Measurements from ENCODE around the gene FKBP1A. TPM values are rescaled to one million over a fixed set of nuclear protein-coding genes. Genes with fewer than 3 reads are reported as not detected.
A peak's percentile ranks its signal among the peaks of the same experiment; 100 is the strongest.

FKBP1A gene
- total and polyA plus RNA-seq, 12 donors: 51.7 to 917 (median 137) TPM

DNA sequence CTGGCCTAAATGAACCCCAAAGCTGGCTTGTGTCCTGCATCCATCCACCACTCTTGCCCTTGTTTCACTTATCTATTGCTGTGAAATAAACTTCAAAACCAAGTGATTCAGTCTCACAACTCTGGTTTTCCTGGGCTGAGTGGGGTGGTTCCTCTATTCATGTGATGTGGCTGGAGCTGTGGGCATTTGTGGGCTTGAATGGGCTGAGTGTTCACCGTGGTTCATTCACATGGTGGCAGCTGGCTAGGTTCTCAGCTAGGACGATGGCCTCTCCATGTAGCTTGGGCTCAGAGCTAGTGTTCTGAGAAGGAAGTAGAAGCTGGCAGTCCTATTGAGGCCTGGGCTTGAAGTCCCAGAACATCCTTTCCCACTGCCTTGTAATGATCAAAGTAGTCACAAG, 30.4 kb downstream of the FKBP1A start:
- WGBS, 4 donors: 73 to 90% (median 76%) methylated on average over 2 of the region's 2 CpGs
- no peak for DNase-seq
- peaks cover 0 to 2% of the 10 kb centered on the region in 2 donors for H3K36me3 ChIP-seq (replicated peaks in 1 of 2)

DNA sequence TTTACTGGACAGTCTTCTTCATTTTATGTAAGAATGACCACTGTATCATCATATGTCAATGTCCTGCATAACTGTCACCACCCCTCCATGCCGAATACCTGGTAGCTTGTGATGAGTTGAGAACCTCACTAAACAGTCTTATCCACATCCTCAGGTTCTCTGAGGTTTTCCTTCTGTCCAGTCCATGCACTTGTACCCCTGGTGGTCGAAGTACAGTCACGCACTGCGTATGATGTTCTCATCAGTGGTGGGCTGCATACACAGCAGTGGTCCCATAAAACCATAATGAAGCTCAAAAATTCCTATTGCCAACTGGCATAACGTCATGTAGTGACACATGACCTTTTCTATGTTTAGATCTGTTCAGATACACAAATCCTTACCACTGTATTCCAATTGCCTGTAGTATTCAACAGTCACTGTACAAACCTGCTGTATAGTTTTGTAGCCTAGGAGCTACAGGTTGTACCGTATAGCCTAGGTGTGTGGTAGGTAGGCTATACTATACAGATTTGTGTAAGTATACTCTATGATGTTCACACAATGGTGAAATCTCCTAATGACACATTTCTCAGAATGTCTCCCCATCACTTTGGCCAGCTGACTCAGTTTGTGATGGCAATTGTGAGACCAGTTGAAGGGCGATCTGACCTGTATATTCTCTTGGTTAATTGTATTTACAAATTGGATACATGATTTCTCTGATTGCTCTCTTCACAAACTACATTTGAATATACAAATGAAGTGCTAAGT, 32.6 kb downstream of the FKBP1A start:
- TF ChIP-seq, protein P1, sequence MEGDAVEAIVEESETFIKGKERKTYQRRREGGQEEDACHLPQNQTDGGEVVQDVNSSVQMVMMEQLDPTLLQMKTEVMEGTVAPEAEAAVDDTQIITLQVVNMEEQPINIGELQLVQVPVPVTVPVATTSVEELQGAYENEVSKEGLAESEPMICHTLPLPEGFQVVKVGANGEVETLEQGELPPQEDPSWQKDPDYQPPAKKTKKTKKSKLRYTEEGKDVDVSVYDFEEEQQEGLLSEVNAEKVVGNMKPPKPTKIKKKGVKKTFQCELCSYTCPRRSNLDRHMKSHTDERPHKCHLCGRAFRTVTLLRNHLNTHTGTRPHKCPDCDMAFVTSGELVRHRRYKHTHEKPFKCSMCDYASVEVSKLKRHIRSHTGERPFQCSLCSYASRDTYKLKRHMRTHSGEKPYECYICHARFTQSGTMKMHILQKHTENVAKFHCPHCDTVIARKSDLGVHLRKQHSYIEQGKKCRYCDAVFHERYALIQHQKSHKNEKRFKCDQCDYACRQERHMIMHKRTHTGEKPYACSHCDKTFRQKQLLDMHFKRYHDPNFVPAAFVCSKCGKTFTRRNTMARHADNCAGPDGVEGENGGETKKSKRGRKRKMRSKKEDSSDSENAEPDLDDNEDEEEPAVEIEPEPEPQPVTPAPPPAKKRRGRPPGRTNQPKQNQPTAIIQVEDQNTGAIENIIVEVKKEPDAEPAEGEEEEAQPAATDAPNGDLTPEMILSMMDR (IDR thresholded peaks at IDR 0.05): peak in 1 of 6 experiments; percentile 5
- TF ChIP-seq POLR2A (IDR thresholded peaks at IDR 0.05): no peak
- Histone ChIP-seq H3K27me3 (no peaks in the 10 kb centered on the region), H3K4me3 (no peak overlapping the region), H3K27ac (peak overlapping the region in 4 of 5 donors; percentile 14 to 81 (median 57)), H3K36me3 (replicated peaks in 1 of 2) (no peaks in the 10 kb centered on the region), H3K4me1 (replicated peaks in 1 of 2) (peaks cover 16 to 32% of the 10 kb centered on the region in 2 donors), H3K9me3 (replicated peaks in 1 of 3) (no peaks in the 10 kb centered on the region)
- DNase-seq: no peak
- WGBS, 4 donors: 74 to 87% (median 86%) methylated on average over 5 to 7 of the region's 7 CpGs
- intact Hi-C loops (cut with DNase I): no loop called here

More for the DNA sequence above, 30.4 kb downstream of the FKBP1A start:
- no peak overlapping the region for H3K4me3 ChIP-seq
- no peaks in the 10 kb centered on the region for H3K27me3 ChIP-seq
- peaks cover 16 to 32% of the 10 kb centered on the region in 2 donors for H3K4me1 ChIP-seq (replicated peaks in 1 of 2)
- TF ChIP-seq, protein P1 (IDR thresholded peaks at IDR 0.05): no peak
- no peak for TF ChIP-seq POLR2A (IDR thresholded peaks at IDR 0.05)
- no peaks in the 10 kb centered on the region for H3K9me3 ChIP-seq (replicated peaks in 1 of 3)
- H3K27ac ChIP-seq: peak overlapping the region in 3 of 5 donors; percentile 4 to 45 (median 26)
- intact Hi-C loops (cut with DNase I): no loop called here

DNA sequence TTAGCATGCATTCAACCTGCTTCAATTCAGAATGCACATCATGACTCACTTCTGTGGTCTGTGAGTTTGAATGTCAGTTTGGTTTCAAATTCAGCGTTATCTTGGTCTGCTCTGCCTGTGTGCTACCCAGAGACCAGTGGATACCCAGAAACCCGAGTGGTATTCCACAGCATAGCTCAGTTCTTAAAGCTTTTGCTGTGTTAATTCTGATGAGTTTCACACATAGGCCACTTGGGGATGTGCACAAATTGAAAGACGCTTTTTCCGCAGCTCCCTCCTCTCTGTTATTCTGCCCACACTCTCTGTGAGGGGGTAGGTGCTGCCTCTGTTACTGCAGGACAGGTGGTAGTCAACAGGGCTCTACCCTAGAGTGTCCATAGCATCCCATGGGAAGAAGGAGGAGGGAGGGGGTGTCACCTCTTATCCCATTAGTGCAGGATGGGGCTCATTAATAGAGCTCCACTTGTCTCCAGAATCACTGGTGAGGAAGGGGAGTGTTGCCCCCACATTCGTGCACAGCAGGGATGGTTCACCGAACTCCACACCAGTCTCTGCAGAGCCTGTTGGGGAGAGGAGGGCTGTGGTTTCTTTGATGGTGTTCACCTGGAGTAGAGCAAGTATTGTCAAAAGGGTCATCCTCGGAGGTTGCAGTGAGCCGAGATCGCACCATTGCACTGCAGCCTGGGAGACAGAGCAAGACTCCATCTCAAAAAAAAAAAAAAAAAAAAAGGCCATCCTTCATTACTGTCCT, 34.8 kb downstream of the FKBP1A start:
- TF ChIP-seq, protein P1 (IDR thresholded peaks at IDR 0.05): no peak
- no peak for TF ChIP-seq POLR2A (IDR thresholded peaks at IDR 0.05)
- peak in 1 of 7 donors; percentile 37 for DNase-seq
- H3K36me3 ChIP-seq (replicated peaks in 1 of 2): no peaks in the 10 kb centered on the region
- 86 to 93% (median 89%) methylated on average over 8 to 9 of the region's 9 CpGs for WGBS, 4 donors
- H3K9me3 ChIP-seq (replicated peaks in 1 of 3): no peaks in the 10 kb centered on the region
- H3K27me3 ChIP-seq: no peaks in the 10 kb centered on the region
- H3K4me3 ChIP-seq: no peak overlapping the region
- intact Hi-C loops (cut with DNase I): no loop called here
- H3K27ac ChIP-seq: no peak overlapping the region
- peaks cover 1 to 19% of the 10 kb centered on the region in 2 donors for H3K4me1 ChIP-seq (replicated peaks in 1 of 2)

- H3K9me3 ChIP-seq (replicated peaks in 1 of 3): peaks cover 0 to 3% (median 3%) of the 10 kb centered on the region in 3 donors
- no peaks in the 10 kb centered on the region for H3K27me3 ChIP-seq
- H3K4me1 ChIP-seq (replicated peaks in 1 of 2): no peaks in the 10 kb centered on the region
- H3K27ac ChIP-seq: no peak overlapping the region
- TF ChIP-seq, protein P1 (IDR thresholded peaks at IDR 0.05): no peak
- no peak for TF ChIP-seq POLR2A (IDR thresholded peaks at IDR 0.05)
- no peak for DNase-seq
- no peaks in the 10 kb centered on the region for H3K36me3 ChIP-seq (replicated peaks in 1 of 2)
- H3K4me3 ChIP-seq: no peak overlapping the region
- intact Hi-C loops (cut with DNase I): no loop called here
Measured at GRCh38 chr20:1353956-1354355, 38.9 kb downstream of the FKBP1A start.

All from adrenal gland (tissue), 12 donors.